ENCODE data around the gene SLC3A2. TPM values are rescaled to one million over a fixed set of nuclear protein-coding genes. Genes with fewer than 3 reads are reported as not detected.

The SLC3A2 gene
- total RNA-seq, 2 donors from 2014 or later: 138 to 739 TPM

- Histone ChIP-seq H3K27me3 (replicated peaks; ENCODE audit: insufficient read depth) (no peaks in the 10 kb centered on the region), H3K4me3 (no peak overlapping the region), H3K9me3 (no peaks in the 10 kb centered on the region), H3K4me1 (ENCODE audit: control insufficient read depth in 1 of 2, low read depth in 2 of 2) (peaks cover 9 to 21% of the 10 kb centered on the region in 2 donors), H3K27ac (no peak overlapping the region), H3K36me3 (no peaks in the 10 kb centered on the region)
- TF ChIP-seq, protein P1, sequence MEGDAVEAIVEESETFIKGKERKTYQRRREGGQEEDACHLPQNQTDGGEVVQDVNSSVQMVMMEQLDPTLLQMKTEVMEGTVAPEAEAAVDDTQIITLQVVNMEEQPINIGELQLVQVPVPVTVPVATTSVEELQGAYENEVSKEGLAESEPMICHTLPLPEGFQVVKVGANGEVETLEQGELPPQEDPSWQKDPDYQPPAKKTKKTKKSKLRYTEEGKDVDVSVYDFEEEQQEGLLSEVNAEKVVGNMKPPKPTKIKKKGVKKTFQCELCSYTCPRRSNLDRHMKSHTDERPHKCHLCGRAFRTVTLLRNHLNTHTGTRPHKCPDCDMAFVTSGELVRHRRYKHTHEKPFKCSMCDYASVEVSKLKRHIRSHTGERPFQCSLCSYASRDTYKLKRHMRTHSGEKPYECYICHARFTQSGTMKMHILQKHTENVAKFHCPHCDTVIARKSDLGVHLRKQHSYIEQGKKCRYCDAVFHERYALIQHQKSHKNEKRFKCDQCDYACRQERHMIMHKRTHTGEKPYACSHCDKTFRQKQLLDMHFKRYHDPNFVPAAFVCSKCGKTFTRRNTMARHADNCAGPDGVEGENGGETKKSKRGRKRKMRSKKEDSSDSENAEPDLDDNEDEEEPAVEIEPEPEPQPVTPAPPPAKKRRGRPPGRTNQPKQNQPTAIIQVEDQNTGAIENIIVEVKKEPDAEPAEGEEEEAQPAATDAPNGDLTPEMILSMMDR (IDR thresholded peaks at IDR 0.05): no peak
- DNase-seq (ENCODE audit: low spot score) (no peak), ATAC-seq (ENCODE audit: insufficient number of reproducible peaks, low FRiP score, low read depth) (no peak)
These were observed 38.8 kb downstream of the SLC3A2 start for GRCh38 chr11:62919476-62919875.

DNA sequence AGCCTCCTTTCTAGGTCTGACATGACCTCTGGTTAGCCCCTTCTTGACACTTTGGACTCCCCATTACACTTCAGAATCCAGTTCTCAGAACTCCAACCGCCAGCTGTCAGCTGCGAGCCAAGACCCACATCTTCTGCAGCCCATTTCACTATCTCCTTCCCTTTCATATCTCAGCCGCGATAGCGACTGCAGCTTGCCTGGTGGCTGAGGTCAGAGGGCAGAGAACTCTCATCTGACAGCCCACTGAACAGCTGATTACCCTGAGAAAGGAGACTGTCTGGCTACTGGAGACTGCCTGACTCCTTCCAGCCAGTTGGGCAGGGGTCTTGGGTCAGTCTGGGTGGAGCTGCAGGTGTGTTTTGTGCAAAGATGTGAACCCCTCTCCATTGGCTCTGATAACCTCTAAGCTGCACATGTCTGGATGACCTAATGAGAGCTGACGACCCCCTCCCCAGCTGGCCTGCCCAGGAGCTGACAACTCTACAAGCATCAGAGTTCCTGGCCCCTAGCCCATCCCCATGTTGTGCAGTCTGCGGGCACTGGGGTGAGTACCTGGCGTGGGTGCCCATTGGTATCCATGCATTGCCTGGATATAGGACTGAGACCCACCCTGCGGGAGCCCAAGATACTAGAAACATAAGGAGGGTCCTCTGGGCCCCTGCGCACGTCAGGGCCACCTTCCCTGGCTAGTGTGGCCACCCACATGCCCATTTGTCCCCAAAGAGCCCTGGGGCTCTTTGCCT is 39.4 kb downstream of the SLC3A2 start:
- Histone ChIP-seq H3K4me1 (ENCODE audit: control insufficient read depth in 1 of 2, low read depth in 2 of 2) (peaks cover 9 to 21% of the 10 kb centered on the region in 2 donors), H3K27ac (no peak overlapping the region), H3K36me3 (no peaks in the 10 kb centered on the region), H3K9me3 (no peaks in the 10 kb centered on the region), H3K4me3 (no peak overlapping the region), H3K27me3 (replicated peaks; ENCODE audit: insufficient read depth) (no peaks in the 10 kb centered on the region)
- no peak for DNase-seq (ENCODE audit: low spot score)
- TF ChIP-seq, protein P1 (IDR thresholded peaks at IDR 0.05): no peak
- no peak for ATAC-seq (ENCODE audit: insufficient number of reproducible peaks, low FRiP score, low read depth)

DNA sequence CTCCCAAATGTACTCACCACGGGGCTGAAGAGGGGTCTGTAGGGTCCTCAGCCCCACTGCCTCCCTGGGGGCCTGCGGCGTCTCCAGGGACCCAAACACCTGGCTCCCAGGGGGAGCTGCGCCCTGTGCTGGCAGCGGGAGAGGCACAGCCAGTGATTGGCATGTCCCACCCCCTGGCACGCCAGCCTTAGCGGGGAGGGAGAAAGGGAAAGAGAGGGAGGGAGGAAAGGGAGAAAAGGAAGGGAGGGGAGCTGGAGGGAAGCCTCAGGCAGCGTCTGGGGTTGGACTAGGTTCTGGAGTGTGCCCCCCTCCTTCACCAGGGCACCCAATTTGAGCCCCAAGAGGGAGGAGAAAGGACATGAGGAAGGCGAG is 40.5 kb downstream of the SLC3A2 start, which contains the start of gene CHRM1:
Gene CHRM1, minus strand, starts transcription at position 163 of the 372 bp plus-strand sequence. CDS start 10,263 bp downstream, outside the sequence.
- H3K36me3 ChIP-seq: no peaks in the 10 kb centered on the region
- H3K27me3 ChIP-seq (replicated peaks; ENCODE audit: insufficient read depth): peaks cover 8% of the 10 kb centered on the region
- TF ChIP-seq, protein P1 (IDR thresholded peaks at IDR 0.05): no peak
- ATAC-seq (ENCODE audit: insufficient number of reproducible peaks, low FRiP score, low read depth) (no peak), DNase-seq (ENCODE audit: low spot score) (no peak)
- no peak within 1 kb of the TSS for H3K27ac ChIP-seq
- no peaks in the 10 kb centered on the region for H3K9me3 ChIP-seq
- H3K4me3 ChIP-seq: no peak within 1 kb of the TSS
- H3K4me1 ChIP-seq (ENCODE audit: control insufficient read depth in 1 of 2, low read depth in 2 of 2): peaks cover 17 to 29% of the 10 kb centered on the region in 2 donors

DNA sequence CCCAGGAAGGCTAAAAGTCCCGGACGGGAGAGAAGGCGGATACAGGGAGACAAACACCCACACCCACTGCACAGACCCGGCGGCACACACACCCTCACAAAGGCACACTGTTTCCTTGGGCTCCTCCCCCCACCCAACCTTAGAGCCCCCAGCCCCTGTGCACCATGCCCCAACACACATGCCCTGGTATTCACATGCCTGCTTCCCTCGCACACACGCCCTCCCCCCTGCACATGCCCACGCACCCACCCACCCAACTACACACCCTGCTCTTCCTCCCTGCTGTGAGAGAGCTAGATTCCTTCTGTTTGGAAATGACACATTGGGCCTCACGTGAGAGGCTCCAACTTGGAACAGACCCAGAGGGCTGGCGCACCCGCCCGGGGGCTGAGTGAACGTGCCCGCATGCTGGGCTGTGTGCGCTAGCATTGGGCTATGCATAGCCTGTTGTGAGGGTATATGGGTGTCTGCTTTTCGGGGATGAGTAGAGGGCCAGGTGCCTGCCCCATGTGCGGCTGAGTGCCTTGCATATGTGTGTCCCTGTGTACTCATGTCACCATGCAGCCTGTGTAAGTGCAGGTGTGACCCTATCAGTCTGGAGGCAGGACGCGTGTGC is 41.0 kb downstream of the SLC3A2 start:
- H3K4me1 ChIP-seq (ENCODE audit: control insufficient read depth in 1 of 2, low read depth in 2 of 2): peaks cover 18 to 34% of the 10 kb centered on the region in 2 donors
- no peak overlapping the region for H3K4me3 ChIP-seq
- no peak for DNase-seq (ENCODE audit: low spot score)
- H3K36me3 ChIP-seq: no peaks in the 10 kb centered on the region
- H3K9me3 ChIP-seq: no peaks in the 10 kb centered on the region
- H3K27me3 ChIP-seq (replicated peaks; ENCODE audit: insufficient read depth): peaks cover 11% of the 10 kb centered on the region
- no peak overlapping the region for H3K27ac ChIP-seq
- no peak for ATAC-seq (ENCODE audit: insufficient number of reproducible peaks, low FRiP score, low read depth)
- TF ChIP-seq, protein P1 (IDR thresholded peaks at IDR 0.05): no peak

GRCh38 chr11:62922189-62922589 is 41.5 kb downstream of the SLC3A2 start:
- no peak for DNase-seq (ENCODE audit: low spot score)
- Histone ChIP-seq H3K4me3 (no peak overlapping the region), H3K36me3 (no peaks in the 10 kb centered on the region), H3K27ac (no peak overlapping the region), H3K27me3 (replicated peaks; ENCODE audit: insufficient read depth) (peaks cover 11% of the 10 kb centered on the region), H3K4me1 (ENCODE audit: control insufficient read depth in 1 of 2, low read depth in 2 of 2) (peaks cover 18 to 36% of the 10 kb centered on the region in 2 donors), H3K9me3 (no peaks in the 10 kb centered on the region)
- ATAC-seq (ENCODE audit: insufficient number of reproducible peaks, low FRiP score, low read depth): no peak
- TF ChIP-seq, protein P1 (IDR thresholded peaks at IDR 0.05): no peak

Data from thoracic aorta (tissue), 2 donors.